K562 (cell line): ENCODE data around the gene HNRNPU. TPM values are rescaled to one million over a fixed set of nuclear protein-coding genes. Genes with fewer than 3 reads are reported as not detected.

Experiments used
- BMI1 ChIP-seq: fragments of 150-350 bp; IDR thresholded peaks from 2 replicates; pipeline ENCODE4 v1.6.1; 2014; ENCODE audit warnings: low read length
- CHD1 ChIP-seq: fragments of 200-600 bp; sonication (generic); IDR thresholded peaks from one replicate; pipeline ENCODE4 v1.6.1; 2012; ENCODE audit warnings: mild to moderate bottlenecking, moderate library complexity, low read length, inconsistent platforms
- EP300 ChIP-seq: IDR thresholded peaks from 2 replicates; pipeline ENCODE4 v1.6.1; 2012; ENCODE audit warnings: low read length, improper control_type of control experiment
- KAT2B ChIP-seq: IDR thresholded peaks from one replicate; pipeline ENCODE4 v1.6.1; 2012; ENCODE audit warnings: low read depth, mild to moderate bottlenecking, control low read depth, inconsistent platforms, low read length, moderate library complexity
- KDM4B ChIP-seq, 2 experiments: fragments of 450-650 bp in 1 of 2; sonication (generic) in 1 of 2; IDR thresholded peaks; 2 replicates each; pipeline ENCODE4 v1.6.1; 2016 to 2017; ENCODE audit warnings: borderline replicate concordance in 2 of 2, antibody characterized with exemption in 1 of 2, low read depth in 1 of 2, mild to moderate bottlenecking in 1 of 2
- MED1 ChIP-seq: sonication (generic); formaldehyde crosslinking; IDR thresholded peaks from 2 replicates; pipeline ENCODE4 v1.8.1; 2023; ENCODE audit warnings: missing genetic modification reagents, borderline replicate concordance
- NONO ChIP-seq, 2 experiments: fragments of 200-400 bp in 1 of 2; fragments of 450-650 bp in 1 of 2; formaldehyde crosslinking in 1 of 2; IDR thresholded peaks; 2 replicates each; pipeline ENCODE4 v1.6.1; 2017; ENCODE audit warnings: low read depth in 2 of 2, mild to moderate bottlenecking in 2 of 2, moderate library complexity in 2 of 2, low read length in 1 of 2
- POU5F1 ChIP-seq: fragments of 150-350 bp; IDR thresholded peaks from 2 replicates; pipeline ENCODE4 v1.6.1; 2014; ENCODE audit warnings: borderline replicate concordance, low read length, low read depth, mild to moderate bottlenecking; ENCODE audit not compliant: partially characterized antibody
- SPI1 ChIP-seq: IDR thresholded peaks from 2 replicates; pipeline ENCODE4 v1.6.1; 2011; ENCODE audit warnings: low read depth, low read length, control low read depth, borderline replicate concordance
- SRSF3 ChIP-seq: fragments of 200-400 bp; formaldehyde crosslinking; IDR thresholded peaks from 2 replicates; pipeline ENCODE4 v1.6.1; 2016; ENCODE audit warnings: mild to moderate bottlenecking, low read length, moderate library complexity; ENCODE audit not compliant: insufficient read depth
- SRSF7 ChIP-seq: fragments of 200-400 bp; formaldehyde crosslinking; optimal IDR thresholded peaks from 2 replicates; pipeline ENCODE3; 2017; ENCODE audit warnings: mild to moderate bottlenecking, low read depth, low read length
- TSC22D4 ChIP-seq: fragments of 450-650 bp; IDR thresholded peaks from 2 replicates; pipeline ENCODE4 v1.6.1; 2016; ENCODE audit warnings: missing genetic modification characterization, missing biosample characterization, control low read depth
- ZNF134 ChIP-seq: fragments of 250-450 bp; sonication (Bioruptor Pico); conservative IDR thresholded peaks from 2 replicates; pipeline ENCODE4 v1.4.0; 2020
- polyA plus RNA-seq, 8 experiments: library from polyadenylated mRNA; depleted of rRNA in 4 of 8; stranded (reverse) in 5 of 8; unstranded in 3 of 8; fragments of >200 nt; fragmentation: Nextera tagmentation in 2 of 8; fragmentation: Illumina TruSeq in 1 of 8; extraction: Ambion mirVana in 2 of 8; extraction: Trizol in 1 of 8; gene quantifications; 2 replicates each; pipeline versions ENCODE4 v1.2.1 to v1.2.3, GENCODE V29; 2011 to 2014; ENCODE audit warnings: inconsistent platforms in 1 of 8, missing spikeins in 1 of 8
- total RNA-seq, 7 experiments: library from RNA; depleted of rRNA in 6 of 7; stranded (reverse); fragments of >200 nt in 6 of 7; fragmentation: Illumina TruSeq in 2 of 7; extraction: Trizol in 2 of 7; gene quantifications; 2 replicates each; pipeline versions ENCODE4 v1.2.1 to v1.2.3, GENCODE V29; 2011 to 2021; ENCODE audit warnings: low replicate concordance in 1 of 7
- TF ChIP-seq, protein P1 (sequence below): fragments of 250-450 bp; sonication (Bioruptor Pico); IDR thresholded peaks from 2 replicates; pipeline ENCODE4 v1.5.0; 2022; ENCODE audit warnings: mild to moderate bottlenecking
- TF ChIP-seq, protein P2 (sequence below): sonication (generic); formaldehyde crosslinking; IDR thresholded peaks from 2 replicates; pipeline ENCODE4 v1.8.0; 2023; ENCODE audit warnings: mild to moderate bottlenecking, missing genetic modification reagents
- TF ChIP-seq, protein P3 (sequence below): sonication (generic); formaldehyde crosslinking; IDR thresholded peaks from 2 replicates; pipeline ENCODE4 v1.8.1; 2023; ENCODE audit warnings: mild to moderate bottlenecking, missing genetic modification reagents
- TF ChIP-seq, protein P4 (sequence below), 3 experiments: fragments of 200-800 bp in 1 of 3; fragments of 250-450 bp in 1 of 3; fragments of 450-650 bp in 1 of 3; sonication (Bioruptor Pico) in 1 of 3; sonication (Bioruptor generic) in 1 of 3; formaldehyde crosslinking in 1 of 3; IDR thresholded peaks; 2 replicates each; pipeline versions ENCODE4 v1.6.1 to v1.8.0; 2016 to 2022; ENCODE audit warnings: mild to moderate bottlenecking in 2 of 3, missing genetic modification characterization in 2 of 3, missing compliant biosample characterization in 1 of 3, moderate library complexity in 1 of 3

The HNRNPU gene
- total and polyA plus RNA-seq, 9 of the 15 experiments (the other 6 are each of a cell fraction or from before 2014, with no cell fraction given): 159 to 777 (median 577) TPM

DNA sequence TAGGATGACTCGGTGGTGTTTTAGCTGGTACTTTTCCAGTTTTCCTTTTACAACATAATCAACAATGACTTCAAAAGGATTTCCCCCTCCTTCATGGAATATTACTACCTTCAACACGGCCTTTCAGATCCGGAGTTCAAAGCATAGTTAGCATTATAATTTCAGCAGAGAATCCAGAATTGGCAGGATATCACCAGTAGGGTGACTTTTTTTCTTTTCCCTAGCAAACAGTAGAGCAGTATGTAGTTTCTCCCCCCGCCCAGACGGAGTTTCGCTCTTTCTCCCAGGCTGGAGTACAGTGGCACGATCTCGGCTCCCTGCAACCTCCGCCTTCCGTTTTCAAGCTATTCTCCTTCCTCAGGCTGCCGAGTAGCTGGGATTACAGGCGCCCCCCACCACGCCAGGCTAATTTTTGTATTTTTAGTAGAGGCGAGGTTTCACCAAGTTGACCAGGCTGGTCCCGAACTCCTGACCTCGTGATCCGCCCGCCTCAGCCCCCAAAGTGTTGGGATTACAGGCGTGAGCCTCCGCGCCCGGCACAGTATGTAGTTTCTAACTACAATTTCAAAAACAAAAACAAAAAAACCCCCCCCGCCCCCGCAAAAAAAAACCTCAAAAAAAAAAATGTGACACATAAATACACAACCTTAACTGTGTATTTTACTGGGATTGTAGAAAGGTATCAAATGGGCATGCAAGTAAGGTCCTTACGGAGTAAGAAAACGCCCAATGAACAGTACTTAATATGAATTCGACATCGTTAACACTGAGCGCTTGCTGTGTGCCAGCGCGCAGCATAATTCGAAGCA, 30.4 kb downstream of the HNRNPU start (continued):
- TF ChIP-seq TSC22D4 (tag): no peak
- 0 out of 4 replicates have a peak, but pooled peaks of 1 of the 2 experiments have one; percentile 15 for TF ChIP-seq NONO (IDR thresholded peaks at IDR 0.05; ENCODE audit: low read depth in 2 of 2, low read length in 1 of 2)
- TF ChIP-seq MED1 (CRISPR knock-in tag): no peak
- TF ChIP-seq SRSF7: no peak
- TF ChIP-seq, protein P1, sequence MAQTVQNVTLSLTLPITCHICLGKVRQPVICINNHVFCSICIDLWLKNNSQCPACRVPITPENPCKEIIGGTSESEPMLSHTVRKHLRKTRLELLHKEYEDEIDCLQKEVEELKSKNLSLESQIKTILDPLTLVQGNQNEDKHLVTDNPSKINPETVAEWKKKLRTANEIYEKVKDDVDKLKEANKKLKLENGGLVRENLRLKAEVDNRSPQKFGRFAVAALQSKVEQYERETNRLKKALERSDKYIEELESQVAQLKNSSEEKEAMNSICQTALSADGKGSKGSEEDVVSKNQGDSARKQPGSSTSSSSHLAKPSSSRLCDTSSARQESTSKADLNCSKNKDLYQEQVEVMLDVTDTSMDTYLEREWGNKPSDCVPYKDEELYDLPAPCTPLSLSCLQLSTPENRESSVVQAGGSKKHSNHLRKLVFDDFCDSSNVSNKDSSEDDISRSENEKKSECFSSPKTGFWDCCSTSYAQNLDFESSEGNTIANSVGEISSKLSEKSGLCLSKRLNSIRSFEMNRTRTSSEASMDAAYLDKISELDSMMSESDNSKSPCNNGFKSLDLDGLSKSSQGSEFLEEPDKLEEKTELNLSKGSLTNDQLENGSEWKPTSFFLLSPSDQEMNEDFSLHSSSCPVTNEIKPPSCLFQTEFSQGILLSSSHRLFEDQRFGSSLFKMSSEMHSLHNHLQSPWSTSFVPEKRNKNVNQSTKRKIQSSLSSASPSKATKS (CRISPR knock-in tag): no peak
- 0 out of 4 replicates have a peak, but pooled peaks of 1 of the 2 experiments have one; percentile 39 for TF ChIP-seq KDM4B (IDR thresholded peaks at IDR 0.05; ENCODE audit: borderline replicate concordance in 2 of 2, low read depth in 1 of 2)
- TF ChIP-seq KAT2B: no peak
- TF ChIP-seq, protein P2, sequence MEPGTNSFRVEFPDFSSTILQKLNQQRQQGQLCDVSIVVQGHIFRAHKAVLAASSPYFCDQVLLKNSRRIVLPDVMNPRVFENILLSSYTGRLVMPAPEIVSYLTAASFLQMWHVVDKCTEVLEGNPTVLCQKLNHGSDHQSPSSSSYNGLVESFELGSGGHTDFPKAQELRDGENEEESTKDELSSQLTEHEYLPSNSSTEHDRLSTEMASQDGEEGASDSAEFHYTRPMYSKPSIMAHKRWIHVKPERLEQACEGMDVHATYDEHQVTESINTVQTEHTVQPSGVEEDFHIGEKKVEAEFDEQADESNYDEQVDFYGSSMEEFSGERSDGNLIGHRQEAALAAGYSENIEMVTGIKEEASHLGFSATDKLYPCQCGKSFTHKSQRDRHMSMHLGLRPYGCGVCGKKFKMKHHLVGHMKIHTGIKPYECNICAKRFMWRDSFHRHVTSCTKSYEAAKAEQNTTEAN (CRISPR knock-in tag): no peak
- no peak for TF ChIP-seq POU5F1
- TF ChIP-seq, protein P3, sequence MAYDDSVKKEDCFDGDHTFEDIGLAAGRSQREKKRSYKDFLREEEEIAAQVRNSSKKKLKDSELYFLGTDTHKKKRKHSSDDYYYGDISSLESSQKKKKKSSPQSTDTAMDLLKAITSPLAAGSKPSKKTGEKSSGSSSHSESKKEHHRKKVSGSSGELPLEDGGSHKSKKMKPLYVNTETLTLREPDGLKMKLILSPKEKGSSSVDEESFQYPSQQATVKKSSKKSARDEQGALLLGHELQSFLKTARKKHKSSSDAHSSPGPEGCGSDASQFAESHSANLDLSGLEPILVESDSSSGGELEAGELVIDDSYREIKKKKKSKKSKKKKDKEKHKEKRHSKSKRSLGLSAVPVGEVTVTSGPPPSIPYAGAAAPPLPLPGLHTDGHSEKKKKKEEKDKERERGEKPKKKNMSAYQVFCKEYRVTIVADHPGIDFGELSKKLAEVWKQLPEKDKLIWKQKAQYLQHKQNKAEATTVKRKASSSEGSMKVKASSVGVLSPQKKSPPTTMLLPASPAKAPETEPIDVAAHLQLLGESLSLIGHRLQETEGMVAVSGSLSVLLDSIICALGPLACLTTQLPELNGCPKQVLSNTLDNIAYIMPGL (CRISPR knock-in tag): no peak; the same call in 1 of the 2 replicates
- TF ChIP-seq SPI1: no peak
- TF ChIP-seq, protein P4, sequence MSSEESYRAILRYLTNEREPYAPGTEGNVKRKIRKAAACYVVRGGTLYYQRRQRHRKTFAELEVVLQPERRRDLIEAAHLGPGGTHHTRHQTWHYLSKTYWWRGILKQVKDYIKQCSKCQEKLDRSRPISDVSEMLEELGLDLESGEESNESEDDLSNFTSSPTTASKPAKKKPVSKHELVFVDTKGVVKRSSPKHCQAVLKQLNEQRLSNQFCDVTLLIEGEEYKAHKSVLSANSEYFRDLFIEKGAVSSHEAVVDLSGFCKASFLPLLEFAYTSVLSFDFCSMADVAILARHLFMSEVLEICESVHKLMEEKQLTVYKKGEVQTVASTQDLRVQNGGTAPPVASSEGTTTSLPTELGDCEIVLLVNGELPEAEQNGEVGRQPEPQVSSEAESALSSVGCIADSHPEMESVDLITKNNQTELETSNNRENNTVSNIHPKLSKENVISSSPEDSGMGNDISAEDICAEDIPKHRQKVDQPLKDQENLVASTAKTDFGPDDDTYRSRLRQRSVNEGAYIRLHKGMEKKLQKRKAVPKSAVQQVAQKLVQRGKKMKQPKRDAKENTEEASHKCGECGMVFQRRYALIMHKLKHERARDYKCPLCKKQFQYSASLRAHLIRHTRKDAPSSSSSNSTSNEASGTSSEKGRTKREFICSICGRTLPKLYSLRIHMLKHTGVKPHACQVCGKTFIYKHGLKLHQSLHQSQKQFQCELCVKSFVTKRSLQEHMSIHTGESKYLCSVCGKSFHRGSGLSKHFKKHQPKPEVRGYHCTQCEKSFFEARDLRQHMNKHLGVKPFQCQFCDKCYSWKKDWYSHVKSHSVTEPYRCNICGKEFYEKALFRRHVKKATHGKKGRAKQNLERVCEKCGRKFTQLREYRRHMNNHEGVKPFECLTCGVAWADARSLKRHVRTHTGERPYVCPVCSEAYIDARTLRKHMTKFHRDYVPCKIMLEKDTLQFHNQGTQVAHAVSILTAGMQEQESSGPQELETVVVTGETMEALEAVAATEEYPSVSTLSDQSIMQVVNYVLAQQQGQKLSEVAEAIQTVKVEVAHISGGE (CRISPR knock-in tag; IDR thresholded peaks at IDR 0.05): no peak
- TF ChIP-seq EP300: no peak
- TF ChIP-seq ZNF134 (CRISPR knock-in tag): no peak
- no peak for TF ChIP-seq CHD1
- TF ChIP-seq SRSF3: no peak
- 0 out of 2 replicates have a peak, but pooled peaks have one; percentile 41 for TF ChIP-seq BMI1
